Epithelial cell of proximal tubule (primary cell): ENCODE measurements around the gene KCNQ1. TPM values are rescaled to one million over a fixed set of nuclear protein-coding genes. Genes with fewer than 3 reads are reported as not detected.

ENCODE experiments used
- DNase-seq: peaks from one replicate; pipeline ENCODE4 v3.0.0-alpha.2; 2011; ENCODE audit warnings: low read depth
- H3K4me3 ChIP-seq: 2 replicates; pipeline ENCODE4 v1.5.1; 2011; ENCODE audit warnings: low read depth, mild to moderate bottlenecking, low read length
- CTCF ChIP-seq: conservative IDR thresholded peaks from 2 replicates; pipeline ENCODE4 v1.5.1; 2012; ENCODE audit warnings: low read depth, mild to moderate bottlenecking, low read length
- total RNA-seq: library from RNA; depleted of rRNA; stranded (reverse); fragments of >200 nt; gene quantifications from 2 replicates; pipeline ENCODE4 v1.2.3, GENCODE V29; 2015

Gene KCNQ1
- total RNA-seq, 1 donor from 2014 or later = 0.46 TPM

GRCh38 chr11:2662024-2662312 lies 217.2 kb downstream of the KCNQ1 start:
- no peak overlapping the region for H3K4me3 ChIP-seq
- DNase-seq = no peak
- TF ChIP-seq CTCF = no peak

GRCh38 chr11:2662430-2663299 lies 217.9 kb downstream of the KCNQ1 start:
- TF ChIP-seq CTCF = no peak
- no peak for DNase-seq
- no peak overlapping the region for H3K4me3 ChIP-seq

- no peak for DNase-seq
- TF ChIP-seq CTCF = no peak
- no peak overlapping the region for H3K4me3 ChIP-seq
Observed at GRCh38 chr11:2663506-2663905, 218.7 kb downstream of the KCNQ1 start.

DNA sequence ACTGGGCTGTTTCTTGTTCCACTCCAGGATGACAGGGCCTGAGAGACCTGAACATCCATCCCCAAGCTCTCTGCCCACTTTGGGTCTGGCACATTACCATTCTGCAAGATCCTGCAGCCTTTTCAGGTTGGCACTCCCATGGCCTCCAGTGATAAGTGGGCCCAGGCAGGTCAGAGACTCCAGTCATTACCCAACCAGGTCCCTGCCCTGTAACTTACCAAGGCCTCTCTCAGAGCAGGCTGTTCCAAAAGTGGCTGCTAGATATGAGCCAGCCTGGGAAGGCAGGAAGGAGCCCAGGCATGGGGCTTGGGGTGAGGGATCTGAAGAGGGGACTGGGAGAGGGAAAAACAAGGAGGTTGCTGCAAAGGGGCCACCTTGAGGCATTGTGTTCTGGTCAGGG lies 219.1 kb downstream of the KCNQ1 start:
- no peak for DNase-seq
- no peak for TF ChIP-seq CTCF
- no peak overlapping the region for H3K4me3 ChIP-seq

DNA sequence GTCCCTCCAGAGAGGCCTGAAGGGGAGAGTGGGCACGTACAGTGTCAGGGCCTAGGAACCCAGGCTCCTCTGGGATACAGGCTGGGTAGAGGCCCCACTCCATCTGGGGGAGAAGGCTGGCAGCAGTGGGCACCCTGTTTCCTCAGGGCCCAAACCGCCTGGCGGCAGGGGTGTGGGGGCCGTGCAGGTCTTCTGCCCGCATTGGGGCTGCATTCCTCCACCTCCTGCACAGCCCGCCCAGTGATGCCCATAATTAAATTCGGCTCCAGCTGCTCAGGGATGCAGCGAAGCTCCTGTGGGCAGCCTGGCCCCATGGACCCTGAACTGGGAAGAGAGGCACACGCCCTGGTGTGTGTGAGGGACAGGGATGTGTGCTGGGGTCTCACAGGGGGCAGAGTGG lies 219.6 kb downstream of the KCNQ1 start:
- H3K4me3 ChIP-seq = no peak overlapping the region
- no peak for TF ChIP-seq CTCF
- no peak for DNase-seq

- TF ChIP-seq CTCF = no peak
- H3K4me3 ChIP-seq = no peak overlapping the region
- DNase-seq = no peak
Observed at GRCh38 chr11:2664791-2665525, 220.2 kb downstream of the KCNQ1 start.
